Neural progenitor cell (in vitro differentiated cells): ENCODE measurements around the gene NELFB.

Experiments
- CTCF ChIP-seq: fragments of 200-600 bp; sonication (generic); IDR thresholded peaks from 2 replicates; pipeline ENCODE4 v1.5.1; 2017; ENCODE audit warnings: antibody characterized with exemption, mild to moderate bottlenecking
- EZH2phosphoT487 ChIP-seq: fragments of 200-600 bp; sonication (generic); IDR thresholded peaks from 2 replicates; pipeline ENCODE4 v1.6.1; 2017; ENCODE audit warnings: antibody characterized with exemption

DNA sequence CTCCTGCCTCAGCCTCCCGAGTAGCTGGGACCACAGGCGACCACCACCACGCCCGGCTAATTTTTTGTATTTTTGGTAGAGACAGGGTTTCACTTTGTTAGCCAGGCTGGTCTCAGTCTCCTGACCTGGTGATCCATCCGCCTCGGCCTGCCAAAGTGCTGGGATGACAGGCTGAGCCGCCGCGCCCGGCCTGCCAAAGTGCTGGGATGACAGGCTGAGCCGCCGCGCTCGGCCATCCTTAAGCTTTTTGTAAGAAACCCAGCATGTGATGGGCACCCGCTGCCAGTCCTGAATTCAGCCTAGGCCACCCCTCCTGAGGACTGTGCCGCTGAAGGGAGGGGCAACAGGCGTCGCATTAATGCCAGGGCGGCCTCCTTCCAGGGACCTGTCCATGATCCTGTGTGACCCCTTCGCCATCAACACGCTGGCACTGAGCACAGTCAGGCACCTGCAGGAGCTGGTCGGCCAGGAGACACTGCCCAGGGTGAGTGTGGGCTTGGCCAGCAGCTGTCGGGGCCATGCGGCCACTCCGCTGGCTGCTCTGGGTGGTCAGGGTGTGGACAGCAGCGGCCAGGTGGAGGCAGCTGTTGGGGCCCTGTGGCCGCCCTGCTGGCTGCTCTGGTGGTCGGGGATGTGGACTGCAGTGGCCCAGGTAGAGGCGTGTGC is 10.5 kb downstream of the NELFB start:
- TF ChIP-seq CTCF (no peak), EZH2phosphoT487 (no peak)
